Loucy (cell line): ENCODE measurements around the gene IER2.
"Not testable (repeated sequence)": the region's sequence is repeated elsewhere in the genome, so short reads cannot be mapped to it uniquely, and the experiment has no call there.

ENCODE experiments used
- CTCF ChIP-seq: fragments of 200-600 bp; sonication (generic); conservative IDR thresholded peaks from 2 replicates; pipeline ENCODE4 v1.5.1; 2014; ENCODE audit warnings: mild to moderate bottlenecking, antibody characterized with exemption, low read length
- EZH2phosphoT487 ChIP-seq: fragments of 200-600 bp; IDR thresholded peaks from 2 replicates; pipeline ENCODE4 v1.6.1; 2018; ENCODE audit warnings: antibody characterized with exemption, mild to moderate bottlenecking, moderate library complexity, borderline replicate concordance

GRCh38 chr19:13149173-13149627 is 1.0 kb upstream of the IER2 start:
- not testable (repeated sequence) for TF ChIP-seq CTCF, EZH2phosphoT487
